ENCODE measurements around the gene ZNF44.

DNA sequence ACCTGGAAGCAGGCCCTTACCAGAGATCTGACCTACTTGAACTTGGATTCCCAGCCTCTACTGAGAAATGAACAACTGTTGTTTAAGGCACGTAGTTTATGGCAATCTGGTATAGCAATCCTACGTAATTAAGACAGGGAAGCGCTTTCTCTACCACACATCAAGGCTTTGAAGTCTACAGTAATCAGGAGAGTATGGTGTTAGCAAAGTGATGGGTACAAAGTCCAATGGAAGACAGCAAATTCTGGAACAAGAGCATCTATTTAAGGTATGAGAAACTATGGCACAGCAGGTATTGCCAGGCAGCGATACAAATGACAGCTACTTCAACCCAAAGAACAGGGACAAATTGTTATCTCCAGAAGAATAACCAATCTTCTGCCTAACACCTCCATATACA, 35.7 kb upstream of the ZNF44 start:
- TF ChIP-seq, protein P1, sequence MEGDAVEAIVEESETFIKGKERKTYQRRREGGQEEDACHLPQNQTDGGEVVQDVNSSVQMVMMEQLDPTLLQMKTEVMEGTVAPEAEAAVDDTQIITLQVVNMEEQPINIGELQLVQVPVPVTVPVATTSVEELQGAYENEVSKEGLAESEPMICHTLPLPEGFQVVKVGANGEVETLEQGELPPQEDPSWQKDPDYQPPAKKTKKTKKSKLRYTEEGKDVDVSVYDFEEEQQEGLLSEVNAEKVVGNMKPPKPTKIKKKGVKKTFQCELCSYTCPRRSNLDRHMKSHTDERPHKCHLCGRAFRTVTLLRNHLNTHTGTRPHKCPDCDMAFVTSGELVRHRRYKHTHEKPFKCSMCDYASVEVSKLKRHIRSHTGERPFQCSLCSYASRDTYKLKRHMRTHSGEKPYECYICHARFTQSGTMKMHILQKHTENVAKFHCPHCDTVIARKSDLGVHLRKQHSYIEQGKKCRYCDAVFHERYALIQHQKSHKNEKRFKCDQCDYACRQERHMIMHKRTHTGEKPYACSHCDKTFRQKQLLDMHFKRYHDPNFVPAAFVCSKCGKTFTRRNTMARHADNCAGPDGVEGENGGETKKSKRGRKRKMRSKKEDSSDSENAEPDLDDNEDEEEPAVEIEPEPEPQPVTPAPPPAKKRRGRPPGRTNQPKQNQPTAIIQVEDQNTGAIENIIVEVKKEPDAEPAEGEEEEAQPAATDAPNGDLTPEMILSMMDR (IDR thresholded peaks at IDR 0.05; ENCODE audit: poor library complexity, severe bottlenecking): no peak
- TF ChIP-seq POLR2AphosphoS5 (IDR thresholded peaks at IDR 0.05): no peak
- TF ChIP-seq RAD21 (conservative IDR thresholded peaks at IDR 0.05): no peak
- no peak for TF ChIP-seq EP300 (conservative IDR thresholded peaks at IDR 0.05; ENCODE audit: poor library complexity, severe bottlenecking)
- no peak for TF ChIP-seq TAF1 (IDR thresholded peaks at IDR 0.05; ENCODE audit: low read depth)
- TF ChIP-seq, protein P2, sequence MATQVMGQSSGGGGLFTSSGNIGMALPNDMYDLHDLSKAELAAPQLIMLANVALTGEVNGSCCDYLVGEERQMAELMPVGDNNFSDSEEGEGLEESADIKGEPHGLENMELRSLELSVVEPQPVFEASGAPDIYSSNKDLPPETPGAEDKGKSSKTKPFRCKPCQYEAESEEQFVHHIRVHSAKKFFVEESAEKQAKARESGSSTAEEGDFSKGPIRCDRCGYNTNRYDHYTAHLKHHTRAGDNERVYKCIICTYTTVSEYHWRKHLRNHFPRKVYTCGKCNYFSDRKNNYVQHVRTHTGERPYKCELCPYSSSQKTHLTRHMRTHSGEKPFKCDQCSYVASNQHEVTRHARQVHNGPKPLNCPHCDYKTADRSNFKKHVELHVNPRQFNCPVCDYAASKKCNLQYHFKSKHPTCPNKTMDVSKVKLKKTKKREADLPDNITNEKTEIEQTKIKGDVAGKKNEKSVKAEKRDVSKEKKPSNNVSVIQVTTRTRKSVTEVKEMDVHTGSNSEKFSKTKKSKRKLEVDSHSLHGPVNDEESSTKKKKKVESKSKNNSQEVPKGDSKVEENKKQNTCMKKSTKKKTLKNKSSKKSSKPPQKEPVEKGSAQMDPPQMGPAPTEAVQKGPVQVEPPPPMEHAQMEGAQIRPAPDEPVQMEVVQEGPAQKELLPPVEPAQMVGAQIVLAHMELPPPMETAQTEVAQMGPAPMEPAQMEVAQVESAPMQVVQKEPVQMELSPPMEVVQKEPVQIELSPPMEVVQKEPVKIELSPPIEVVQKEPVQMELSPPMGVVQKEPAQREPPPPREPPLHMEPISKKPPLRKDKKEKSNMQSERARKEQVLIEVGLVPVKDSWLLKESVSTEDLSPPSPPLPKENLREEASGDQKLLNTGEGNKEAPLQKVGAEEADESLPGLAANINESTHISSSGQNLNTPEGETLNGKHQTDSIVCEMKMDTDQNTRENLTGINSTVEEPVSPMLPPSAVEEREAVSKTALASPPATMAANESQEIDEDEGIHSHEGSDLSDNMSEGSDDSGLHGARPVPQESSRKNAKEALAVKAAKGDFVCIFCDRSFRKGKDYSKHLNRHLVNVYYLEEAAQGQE (IDR thresholded peaks at IDR 0.05; ENCODE audit: borderline replicate concordance): no peak
- no peak for TF ChIP-seq EZH2 (IDR thresholded peaks at IDR 0.05; ENCODE audit: borderline replicate concordance, insufficient read depth, low read length, poor library complexity, severe bottlenecking)
- no peak for TF ChIP-seq MXI1 (conservative IDR thresholded peaks at IDR 0.05; ENCODE audit: poor library complexity, severe bottlenecking)
- TF ChIP-seq SMC3 (conservative IDR thresholded peaks at IDR 0.05; ENCODE audit: poor library complexity): no peak

All from neural cell (in vitro differentiated cells).